LNCAP (cell line): ENCODE results near the gene LIN7B.

Source experiments
- TF ChIP-seq, protein P1 (sequence below): fragments of 450-650 bp; IDR thresholded peaks from 2 replicates; pipeline ENCODE4 v1.5.1; 2017; ENCODE audit warnings: mild to moderate bottlenecking

Gene LIN7B

DNA sequence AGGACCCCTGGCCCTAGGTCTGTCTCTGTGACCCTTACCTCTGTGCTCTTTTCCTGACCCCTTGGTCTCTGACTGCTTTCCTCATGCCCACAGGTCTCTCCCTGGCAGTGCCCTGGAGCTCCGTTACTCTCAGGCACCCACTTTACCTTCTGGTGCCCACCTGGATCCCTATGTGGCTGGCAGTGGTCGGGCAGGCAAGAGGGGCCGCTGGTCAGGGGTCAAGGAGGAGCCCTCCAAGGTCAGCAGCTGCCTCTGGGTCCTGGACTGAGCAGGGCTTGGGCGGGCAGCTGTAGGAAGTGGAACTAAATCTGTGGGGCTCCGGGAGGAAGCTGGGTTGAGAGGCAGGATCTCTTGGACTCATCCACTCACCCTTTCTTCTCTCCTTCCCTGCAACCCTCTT is 21.5 kb downstream of the LIN7B start:
- TF ChIP-seq, protein P1, sequence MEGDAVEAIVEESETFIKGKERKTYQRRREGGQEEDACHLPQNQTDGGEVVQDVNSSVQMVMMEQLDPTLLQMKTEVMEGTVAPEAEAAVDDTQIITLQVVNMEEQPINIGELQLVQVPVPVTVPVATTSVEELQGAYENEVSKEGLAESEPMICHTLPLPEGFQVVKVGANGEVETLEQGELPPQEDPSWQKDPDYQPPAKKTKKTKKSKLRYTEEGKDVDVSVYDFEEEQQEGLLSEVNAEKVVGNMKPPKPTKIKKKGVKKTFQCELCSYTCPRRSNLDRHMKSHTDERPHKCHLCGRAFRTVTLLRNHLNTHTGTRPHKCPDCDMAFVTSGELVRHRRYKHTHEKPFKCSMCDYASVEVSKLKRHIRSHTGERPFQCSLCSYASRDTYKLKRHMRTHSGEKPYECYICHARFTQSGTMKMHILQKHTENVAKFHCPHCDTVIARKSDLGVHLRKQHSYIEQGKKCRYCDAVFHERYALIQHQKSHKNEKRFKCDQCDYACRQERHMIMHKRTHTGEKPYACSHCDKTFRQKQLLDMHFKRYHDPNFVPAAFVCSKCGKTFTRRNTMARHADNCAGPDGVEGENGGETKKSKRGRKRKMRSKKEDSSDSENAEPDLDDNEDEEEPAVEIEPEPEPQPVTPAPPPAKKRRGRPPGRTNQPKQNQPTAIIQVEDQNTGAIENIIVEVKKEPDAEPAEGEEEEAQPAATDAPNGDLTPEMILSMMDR = no peak

DNA sequence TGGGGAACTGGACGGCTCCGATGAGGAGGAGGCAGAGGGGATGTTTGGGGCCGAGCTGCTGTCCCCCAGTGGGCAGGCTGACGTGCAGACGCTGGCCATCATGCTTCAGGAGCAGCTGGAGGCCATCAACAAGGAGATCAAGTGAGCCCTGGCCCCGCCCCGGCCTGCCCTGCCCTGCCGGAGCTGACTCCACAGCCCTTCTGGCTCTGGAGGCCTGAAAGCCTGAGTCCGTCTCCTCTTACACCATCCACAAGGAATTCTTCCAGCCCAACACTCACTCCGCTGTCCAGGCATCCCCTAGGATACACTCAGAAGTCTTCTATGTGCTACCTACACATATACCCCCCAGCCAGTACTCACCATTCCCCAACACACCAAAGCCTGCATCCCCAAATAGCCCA is 22.6 kb downstream of the LIN7B start:
- TF ChIP-seq, protein P1 = no peak

DNA sequence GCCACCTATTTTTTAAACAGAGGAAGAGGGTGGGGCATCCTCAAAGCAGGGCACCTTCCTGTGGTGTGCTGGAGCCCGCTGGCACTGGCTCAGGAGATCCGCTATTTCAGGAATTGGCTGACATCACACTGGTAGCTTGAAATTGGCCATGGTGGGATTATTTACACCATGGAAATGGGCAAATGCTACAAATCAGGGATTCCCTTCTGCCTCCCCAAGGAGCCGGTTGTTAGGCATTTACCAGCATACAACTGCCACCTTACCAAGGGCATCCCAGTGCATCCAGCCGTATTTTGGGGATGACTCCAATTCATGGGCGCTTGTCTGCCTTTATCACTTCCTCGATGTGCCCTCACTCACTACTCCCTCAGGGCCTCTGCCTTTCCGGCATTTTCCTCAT is 26.8 kb downstream of the LIN7B start:
- TF ChIP-seq, protein P1 = no peak

DNA sequence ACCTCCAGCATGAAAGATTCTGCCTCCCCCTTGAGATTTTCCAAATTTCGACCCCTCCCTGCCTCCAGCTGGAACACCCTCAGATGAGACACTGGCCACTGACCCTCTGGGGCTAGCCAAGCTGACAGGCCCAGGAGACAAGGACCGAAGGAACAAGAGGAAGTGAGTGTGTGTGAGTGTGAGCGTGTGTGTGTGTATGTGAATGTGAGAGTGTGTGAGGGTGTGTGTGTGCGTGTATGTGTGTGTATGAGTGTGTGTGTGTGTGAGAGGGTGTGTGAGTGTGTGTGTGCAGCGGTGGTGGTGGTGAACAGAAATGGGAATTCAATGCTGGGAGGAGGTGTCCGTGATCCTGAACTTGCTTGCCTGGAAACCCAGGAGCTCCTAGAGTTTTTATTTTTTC is 27.2 kb downstream of the LIN7B start:
- TF ChIP-seq, protein P1 = no peak

DNA sequence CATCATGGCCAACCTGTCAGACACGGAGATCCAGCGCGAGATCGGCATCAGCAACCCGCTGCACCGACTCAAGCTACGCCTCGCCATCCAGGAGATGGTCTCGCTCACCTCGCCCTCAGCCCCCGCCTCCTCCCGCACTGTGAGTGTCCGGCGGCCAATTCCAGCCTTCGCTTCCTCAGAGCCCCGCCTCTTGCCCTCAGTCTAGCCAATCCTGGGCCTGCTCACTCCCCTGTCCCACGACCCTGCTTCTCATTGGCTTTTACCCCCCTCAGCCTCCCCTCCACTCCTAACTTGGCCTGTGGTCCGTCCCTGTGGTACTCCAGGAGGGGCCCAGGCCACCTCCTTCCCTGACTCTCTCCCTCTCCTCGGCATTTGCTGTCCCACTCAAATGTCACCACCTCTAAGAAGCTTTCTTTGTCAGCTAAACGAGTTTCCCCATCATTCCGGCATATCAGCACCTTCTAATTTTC is 28.7 kb downstream of the LIN7B start:
- TF ChIP-seq, protein P1 = no peak

DNA sequence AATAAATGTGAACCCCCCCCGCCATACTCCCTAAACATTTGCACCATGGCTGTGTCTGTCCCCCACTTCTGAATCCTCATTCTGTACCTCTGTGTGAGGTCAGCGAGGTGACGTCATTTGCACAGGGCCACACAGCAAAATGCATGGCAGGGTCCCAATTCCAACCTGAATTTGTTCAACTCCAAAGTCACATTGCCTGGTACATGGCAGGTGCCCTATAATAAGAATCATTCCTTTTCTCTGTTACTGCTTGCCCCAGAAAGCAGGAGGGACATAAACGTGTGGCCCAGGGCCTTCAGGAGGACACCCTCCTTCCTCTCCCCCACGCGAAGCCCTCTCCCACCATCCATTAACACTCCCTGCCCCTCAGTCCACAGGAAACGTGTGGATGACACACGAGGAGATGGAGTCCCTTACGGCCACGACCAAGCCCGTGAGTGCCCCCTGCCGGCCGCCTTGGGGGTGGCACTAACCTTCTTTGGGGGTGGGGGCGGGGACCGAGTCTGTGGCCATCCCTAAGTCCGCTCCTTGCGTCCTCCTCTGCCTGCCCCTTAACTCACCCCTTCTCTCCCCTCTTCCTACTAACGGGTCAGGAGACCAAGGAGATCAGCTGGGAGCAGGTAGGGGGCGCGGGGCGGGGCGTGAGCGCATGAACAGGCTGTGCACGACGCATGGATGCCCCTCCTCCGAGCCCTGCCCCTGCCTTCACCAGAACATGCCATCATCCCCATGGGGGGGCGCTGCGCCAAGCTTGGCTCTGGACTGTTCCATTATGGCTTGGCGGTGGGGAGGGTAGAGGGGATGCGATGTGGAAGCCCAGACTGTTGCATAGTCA is 31.6 kb downstream of the LIN7B start:
- TF ChIP-seq, protein P1 = peak; percentile 88

DNA sequence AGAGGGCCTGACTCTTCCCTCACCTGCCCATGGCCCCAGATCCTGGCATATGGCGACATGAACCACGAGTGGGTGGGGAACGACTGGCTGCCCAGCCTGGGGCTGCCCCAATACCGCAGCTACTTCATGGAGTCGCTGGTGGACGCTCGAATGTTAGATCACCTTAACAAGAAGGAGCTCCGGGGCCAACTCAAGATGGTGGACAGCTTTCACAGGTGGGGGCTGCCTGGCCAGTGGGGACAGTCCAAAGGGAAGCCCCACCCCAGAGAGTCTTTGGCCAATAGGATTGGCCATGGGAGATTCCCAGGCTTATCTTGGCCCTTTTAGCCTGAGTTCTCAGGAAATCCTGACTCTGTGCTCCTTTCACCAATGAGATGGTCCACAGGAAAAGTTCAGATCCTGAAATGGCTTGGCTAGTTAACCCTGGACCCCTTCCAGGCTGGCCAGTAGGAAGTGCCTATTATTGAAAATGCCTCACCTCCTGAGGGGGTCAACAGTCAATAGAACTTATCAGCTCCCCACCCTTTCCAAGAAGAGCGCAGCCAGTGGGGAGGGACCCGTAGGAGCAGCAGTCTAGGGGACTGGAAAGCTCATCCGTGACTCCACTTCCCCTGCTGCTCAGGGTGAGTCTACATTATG is 34.0 kb downstream of the LIN7B start:
- TF ChIP-seq, protein P1 = no peak
